ENCODE measurements around the gene MDH1B. TPM values are rescaled to one million over a fixed set of nuclear protein-coding genes. Genes with fewer than 3 reads are reported as not detected.
"Not testable (repeated sequence)": the region's sequence is repeated elsewhere in the genome, so short reads cannot be mapped to it uniquely, and the experiment has no call there.

Gene MDH1B
- polyA plus RNA-seq, 3 donors, result 14.1 to 17.8 (median 17.0) TPM

- DNase-seq (ENCODE audit: low read depth in 3 of 3, low spot score in 2 of 3), result no peak
These were observed 9.7 kb upstream of the MDH1B start for GRCh38 chr2:206774871-206775270.

- DNase-seq (ENCODE audit: low read depth in 3 of 3, low spot score in 2 of 3), result no peak
These were observed 1.2 kb upstream of the MDH1B start for GRCh38 chr2:206766057-206766930.

GRCh38 chr2:206764673-206765241 lies 371 bp downstream of the MDH1B start:
- DNase-seq (ENCODE audit: low read depth in 3 of 3, low spot score in 2 of 3), result no peak

- DNase-seq (ENCODE audit: low read depth in 3 of 3, low spot score in 2 of 3), result no peak
These were observed 8.3 kb downstream of the MDH1B start for GRCh38 chr2:206756816-206757215.

GRCh38 chr2:206740800-206741199 lies 24.3 kb downstream of the MDH1B start:
- DNase-seq (ENCODE audit: low read depth in 3 of 3, low spot score in 2 of 3), result no peak

GRCh38 chr2:206739271-206739670 lies 25.9 kb downstream of the MDH1B start:
- DNase-seq (ENCODE audit: low read depth in 3 of 3, low spot score in 2 of 3), result peak in 1 of 3 donors; percentile 21

- DNase-seq (ENCODE audit: low read depth in 3 of 3, low spot score in 2 of 3), result no peak
These were observed 28.2 kb downstream of the MDH1B start for GRCh38 chr2:206736935-206737334.

GRCh38 chr2:206733341-206733740 lies 31.8 kb downstream of the MDH1B start:
- DNase-seq (ENCODE audit: low read depth in 3 of 3, low spot score in 2 of 3), result no peak

- DNase-seq (ENCODE audit: low read depth in 3 of 3, low spot score in 2 of 3), result no peak
These were observed 36.6 kb downstream of the MDH1B start for GRCh38 chr2:206728277-206729199.

GRCh38 chr2:206727287-206727686 lies 37.8 kb downstream of the MDH1B start:
- DNase-seq (ENCODE audit: low read depth in 3 of 3, low spot score in 2 of 3), result no peak

GRCh38 chr2:206723288-206723687 lies 41.8 kb downstream of the MDH1B start:
- DNase-seq (ENCODE audit: low read depth in 3 of 3, low spot score in 2 of 3), result no peak

- no peak for DNase-seq (ENCODE audit: low read depth in 3 of 3, low spot score in 2 of 3)
These were observed 43.7 kb downstream of the MDH1B start for GRCh38 chr2:206721256-206721920.

- no peak for DNase-seq (ENCODE audit: low read depth in 3 of 3, low spot score in 2 of 3)
These were observed 46.8 kb downstream of the MDH1B start, which contains the start of gene DYTN for GRCh38 chr2:206718296-206718695. Gene DYTN, minus strand, starts transcription at chr2:206718396. Its CDS starts 117 bp downstream, at chr2:206718279.

- DNase-seq (ENCODE audit: low read depth in 3 of 3, low spot score in 2 of 3), result no peak
These were observed 48.5 kb downstream of the MDH1B start for GRCh38 chr2:206716623-206717022.

GRCh38 chr2:206715183-206715582 lies 49.9 kb downstream of the MDH1B start:
- not testable (repeated sequence) for DNase-seq (ENCODE audit: low read depth in 3 of 3, low spot score in 2 of 3)

- DNase-seq (ENCODE audit: low read depth in 3 of 3, low spot score in 2 of 3), result no peak
These were observed 51.4 kb downstream of the MDH1B start for GRCh38 chr2:206713746-206714145.

- no peak for DNase-seq (ENCODE audit: low read depth in 3 of 3, low spot score in 2 of 3)
These were observed 56.8 kb downstream of the MDH1B start for GRCh38 chr2:206708286-206708685.

GRCh38 chr2:206707164-206707701 lies 57.9 kb downstream of the MDH1B start:
- DNase-seq (ENCODE audit: low read depth in 3 of 3, low spot score in 2 of 3), result no peak

- DNase-seq (ENCODE audit: low read depth in 3 of 3, low spot score in 2 of 3), result no peak
These were observed 63.0 kb downstream of the MDH1B start for GRCh38 chr2:206701952-206702605.

GRCh38 chr2:206700156-206700555 lies 65.0 kb downstream of the MDH1B start:
- no peak for DNase-seq (ENCODE audit: low read depth in 3 of 3, low spot score in 2 of 3)

Data from right renal cortex interstitium (tissue), 3 donors.